ENCODE measurements around the gene LCE3B.

LCE3B gene

DNA sequence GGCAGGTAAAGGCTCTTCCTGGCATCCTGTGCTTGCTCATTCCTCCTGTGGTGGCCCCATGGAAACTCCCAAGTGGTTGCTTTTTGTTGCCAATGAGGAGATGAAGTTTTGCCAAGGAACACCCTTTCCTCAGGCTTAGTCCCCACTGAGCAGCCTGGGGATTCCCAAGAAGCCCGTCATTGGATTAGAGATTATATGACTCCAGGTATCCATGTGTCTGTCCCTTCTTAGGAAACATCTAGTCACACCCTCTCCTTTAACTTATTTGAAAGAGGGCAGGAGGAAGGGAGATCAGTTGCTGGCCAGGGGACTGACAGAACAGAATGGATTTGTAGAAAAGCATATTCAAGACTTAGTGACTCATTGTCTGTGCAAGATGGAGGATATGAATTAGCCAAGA, 13.1 kb downstream of the LCE3B start:
- TF ChIP-seq CTCF (IDR thresholded peaks at IDR 0.05; ENCODE audit: insufficient read depth, low read depth, low read length, missing control alignments) = no peak
- H3K4me3 ChIP-seq (ENCODE audit: low read depth, low read length) = no peak overlapping the region
- no peak for DNase-seq (ENCODE audit: low read depth)

- TF ChIP-seq CTCF (IDR thresholded peaks at IDR 0.05; ENCODE audit: insufficient read depth, low read depth, low read length, missing control alignments) = no peak
- DNase-seq (ENCODE audit: low read depth) = no peak
- no peak overlapping the region for H3K4me3 ChIP-seq (ENCODE audit: low read depth, low read length)
Measured at GRCh38 chr1:152630596-152630995, 17.0 kb downstream of the LCE3B start.

DNA sequence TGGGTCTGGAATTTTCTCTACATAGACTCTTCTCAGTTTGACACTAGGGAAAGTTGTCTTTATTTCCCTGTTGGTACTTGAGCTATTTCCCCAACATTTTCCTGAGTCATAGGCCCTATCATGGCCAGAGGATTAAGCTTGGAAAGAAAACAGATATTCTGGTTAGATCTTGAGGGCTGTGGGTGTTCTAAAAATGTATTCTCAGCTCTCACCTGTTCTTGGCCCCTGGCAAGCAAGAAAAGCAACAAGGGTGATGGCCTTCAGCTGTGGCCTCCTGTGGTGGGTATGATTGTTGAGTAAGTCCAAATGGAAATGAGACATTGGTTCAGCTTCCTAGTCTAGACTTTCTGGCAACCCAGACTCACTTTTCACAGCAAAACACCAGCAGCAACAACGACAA, 26.7 kb downstream of the LCE3B start:
- TF ChIP-seq CTCF (IDR thresholded peaks at IDR 0.05; ENCODE audit: insufficient read depth, low read depth, low read length, missing control alignments) = no peak
- H3K4me3 ChIP-seq (ENCODE audit: low read depth, low read length) = no peak overlapping the region
- DNase-seq (ENCODE audit: low read depth) = no peak

DNA sequence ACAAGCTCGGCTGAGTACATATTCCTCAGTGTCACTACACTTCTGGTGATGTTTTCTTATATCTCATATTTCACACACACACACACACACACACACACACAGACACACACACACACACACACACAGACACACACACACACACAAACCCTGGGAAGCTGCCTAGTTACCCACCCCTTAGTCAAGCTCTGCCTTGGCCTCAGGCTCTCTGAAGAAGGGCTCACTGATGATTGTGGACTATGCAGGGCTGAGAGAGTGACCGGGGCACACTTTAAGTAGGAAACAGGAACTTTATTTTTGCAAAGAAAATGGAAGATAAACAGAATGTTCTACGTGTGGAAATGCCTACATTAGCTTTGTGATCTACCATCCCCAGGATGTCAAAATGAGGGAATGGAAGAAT, 30.3 kb downstream of the LCE3B start:
- no peak overlapping the region for H3K4me3 ChIP-seq (ENCODE audit: low read depth, low read length)
- TF ChIP-seq CTCF (IDR thresholded peaks at IDR 0.05; ENCODE audit: insufficient read depth, low read depth, low read length, missing control alignments) = no peak
- no peak for DNase-seq (ENCODE audit: low read depth)

GRCh38 chr1:152645146-152645545, 31.5 kb downstream of the LCE3B start:
- no peak for DNase-seq (ENCODE audit: low read depth)
- no peak for TF ChIP-seq CTCF (IDR thresholded peaks at IDR 0.05; ENCODE audit: insufficient read depth, low read depth, low read length, missing control alignments)
- no peak overlapping the region for H3K4me3 ChIP-seq (ENCODE audit: low read depth, low read length)

DNA sequence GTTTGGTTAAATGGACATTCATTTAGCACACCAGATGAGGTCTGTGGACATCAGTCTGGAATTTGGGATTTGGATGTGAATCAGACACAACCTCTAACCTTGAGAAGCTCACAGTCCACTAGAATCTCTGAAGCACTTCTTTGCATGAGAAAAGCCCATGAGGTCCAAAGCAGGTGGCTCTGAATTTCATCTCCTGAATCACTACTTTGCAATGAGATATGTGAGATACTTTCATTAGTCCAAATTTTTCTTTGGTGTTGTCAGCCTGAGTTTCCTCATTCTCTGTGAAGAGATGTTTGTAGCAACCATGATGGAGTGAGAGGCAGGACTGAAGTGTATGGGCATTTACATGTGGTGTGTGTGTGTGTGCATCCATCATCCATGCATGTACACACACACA, 33.0 kb downstream of the LCE3B start:
- TF ChIP-seq CTCF (IDR thresholded peaks at IDR 0.05; ENCODE audit: insufficient read depth, low read depth, low read length, missing control alignments) = no peak
- H3K4me3 ChIP-seq (ENCODE audit: low read depth, low read length) = no peak overlapping the region
- no peak for DNase-seq (ENCODE audit: low read depth)

DNA sequence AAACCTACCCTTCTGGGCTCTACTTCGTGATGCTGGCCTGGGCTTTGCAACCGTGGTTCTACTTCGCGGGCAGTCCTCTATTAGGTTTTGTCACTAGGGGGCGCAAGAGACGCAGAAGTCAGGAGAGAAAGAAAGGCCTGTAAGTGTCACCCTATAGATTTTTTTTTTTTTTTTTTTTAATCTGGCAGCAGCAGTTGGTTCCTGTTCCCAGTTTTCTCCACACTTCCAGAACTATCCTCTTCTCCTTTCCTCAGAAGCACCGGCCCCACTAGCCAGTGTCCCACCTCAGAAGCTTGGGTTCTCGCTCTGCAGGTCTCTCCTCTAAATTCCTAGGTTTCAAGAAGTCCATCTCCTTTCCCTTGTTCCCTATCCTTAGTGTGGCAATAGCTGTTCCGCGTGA, 40.5 kb downstream of the LCE3B start:
- peak; percentile 71 for DNase-seq (ENCODE audit: low read depth)
- TF ChIP-seq CTCF (IDR thresholded peaks at IDR 0.05; ENCODE audit: insufficient read depth, low read depth, low read length, missing control alignments) = peak; percentile 72
- no peak overlapping the region for H3K4me3 ChIP-seq (ENCODE audit: low read depth, low read length)
